Astrocyte (in vitro differentiated cells and primary cell): ENCODE measurements around the gene EVA1C. TPM values are rescaled to one million over a fixed set of nuclear protein-coding genes. Genes with fewer than 3 reads are reported as not detected.

Experiments used
- DNase-seq: peaks from one replicate; pipeline ENCODE4 v3.0.0-alpha.2; 2010; ENCODE audit warnings: low read depth
- FAIRE-seq: peaks from 2 replicates; lab custom pipeline; 2011; peaks lifted over from hg19 to GRCh38; lab: Jason Lieb, UNC
- H2AFZ ChIP-seq: 2 replicates; pipeline ENCODE4 v1.6.0; 2012; ENCODE audit warnings: low read depth, low read length, inconsistent platforms
- H3K27ac ChIP-seq: 2 replicates; pipeline ENCODE4 v1.5.1; 2011; ENCODE audit warnings: low read depth, low read length, inconsistent platforms
- H3K27me3 ChIP-seq: 2 replicates; pipeline ENCODE4 v1.6.0; 2011; ENCODE audit warnings: low read length, inconsistent platforms; ENCODE audit not compliant: insufficient read depth
- H3K36me3 ChIP-seq: 2 replicates; pipeline ENCODE4 v1.5.1; 2011; ENCODE audit warnings: low read length, inconsistent platforms; ENCODE audit not compliant: insufficient read depth
- H3K4me1 ChIP-seq: 2 replicates; pipeline ENCODE4 v1.5.1; 2011; ENCODE audit warnings: low read length, inconsistent platforms; ENCODE audit not compliant: insufficient read depth
- H3K4me2 ChIP-seq: 2 replicates; pipeline ENCODE4 v1.6.0; 2012; ENCODE audit warnings: low read length, inconsistent platforms
- H3K4me3 ChIP-seq: 2 replicates; pipeline ENCODE4 v1.5.1; 2011; ENCODE audit warnings: low read depth, mild to moderate bottlenecking, low read length, inconsistent platforms; ENCODE audit not compliant: insufficient read depth
- H3K79me2 ChIP-seq: 2 replicates; pipeline ENCODE4 v1.6.0; 2012; ENCODE audit warnings: mild to moderate bottlenecking, low read length, inconsistent platforms; ENCODE audit not compliant: insufficient read depth
- H3K9ac ChIP-seq: 2 replicates; pipeline ENCODE4 v1.6.0; 2012; ENCODE audit warnings: mild to moderate bottlenecking, low read length, inconsistent platforms
- H3K9me3 ChIP-seq: 2 replicates; pipeline ENCODE4 v1.5.1; 2012; ENCODE audit warnings: low read depth, mild to moderate bottlenecking, low read length, inconsistent platforms; ENCODE audit not compliant: insufficient read depth
- H4K20me1 ChIP-seq: 2 replicates; pipeline ENCODE4 v1.6.0; 2012; ENCODE audit warnings: low read length, inconsistent platforms; ENCODE audit not compliant: insufficient read depth
- H3K27ac Mint-ChIP-seq: one replicate; pipeline ENCODE4 v1.8.0; 2021; ENCODE audit warnings: mild to moderate bottlenecking, mixed read lengths; ENCODE audit not compliant: unreplicated experiment
- H3K27me3 Mint-ChIP-seq: one replicate; pipeline ENCODE4 v1.8.0; 2021; ENCODE audit warnings: low read depth, mixed read lengths; ENCODE audit not compliant: unreplicated experiment
- H3K36me3 Mint-ChIP-seq: one replicate; pipeline ENCODE4 v1.8.0; 2021; ENCODE audit warnings: low read depth, mixed read lengths; ENCODE audit not compliant: unreplicated experiment
- H3K4me1 Mint-ChIP-seq: one replicate; pipeline ENCODE4 v1.8.0; 2021; ENCODE audit warnings: low read depth, mixed read lengths; ENCODE audit not compliant: unreplicated experiment
- H3K4me3 Mint-ChIP-seq: one replicate; pipeline ENCODE4 v1.8.0; 2021; ENCODE audit warnings: mild to moderate bottlenecking, moderate library complexity, mixed read lengths; ENCODE audit not compliant: unreplicated experiment
- H3K9me3 Mint-ChIP-seq: one replicate; pipeline ENCODE4 v1.8.0; 2021; ENCODE audit warnings: mild to moderate bottlenecking, mixed read lengths; ENCODE audit not compliant: unreplicated experiment
- CTCF ChIP-seq: IDR thresholded peaks from 2 replicates; pipeline ENCODE4 v1.5.1; 2011; ENCODE audit warnings: low read depth, mild to moderate bottlenecking, inconsistent platforms, low read length, moderate library complexity; ENCODE audit not compliant: insufficient read depth
- EZH2 ChIP-seq: IDR thresholded peaks from 2 replicates; pipeline ENCODE4 v1.6.1; 2012; ENCODE audit warnings: mild to moderate bottlenecking, low read length, inconsistent platforms; ENCODE audit not compliant: insufficient read depth
- total RNA-seq: library from RNA; stranded (reverse); gene quantifications from 2 replicates; pipeline ENCODE4 v1.2.1, GENCODE V29; 2021

Gene EVA1C
- total RNA-seq, 1 donor from 2014 or later: not detected

- no peak for DNase-seq
- H2AFZ ChIP-seq: no peak overlapping the region
Measured at GRCh38 chr21:32562915-32563314, 150.4 kb downstream of the EVA1C start.

More at GRCh38 chr21:32562915-32563314, 150.4 kb downstream of the EVA1C start:
- TF ChIP-seq EZH2: no peak
- TF ChIP-seq CTCF: no peak
- H4K20me1 ChIP-seq: no peaks in the 10 kb centered on the region
- no peak overlapping the region for H3K27ac ChIP-seq
- H3K9ac ChIP-seq: no peak overlapping the region
- no peaks in the 10 kb centered on the region for H3K27me3 ChIP-seq
- H3K4me3 Mint-ChIP-seq: no peak overlapping the region
- H3K27me3 Mint-ChIP-seq: peaks cover 2% of the 10 kb centered on the region
- no peak overlapping the region for H3K4me2 ChIP-seq
- no peaks in the 10 kb centered on the region for H3K79me2 ChIP-seq
- no peak overlapping the region for H3K4me3 ChIP-seq
- H3K36me3 Mint-ChIP-seq: no peaks in the 10 kb centered on the region
- no peaks in the 10 kb centered on the region for H3K36me3 ChIP-seq
- no peaks in the 10 kb centered on the region for H3K9me3 ChIP-seq
- H3K9me3 Mint-ChIP-seq: peaks cover 10% of the 10 kb centered on the region
- H3K27ac Mint-ChIP-seq: no peak overlapping the region
- FAIRE-seq: no peak
- H3K4me1 Mint-ChIP-seq: no peaks in the 10 kb centered on the region
- H3K4me1 ChIP-seq: peaks cover 3% of the 10 kb centered on the region

Other genes starting within 250 kb of the EVA1C start
- gene MIS18A, start 133.7 kb upstream of the EVA1C start, total RNA-seq: 6.5 and 8.0 TPM in 2 replicates
- not detected in 2 replicates for gene MRAP, start 113.9 kb upstream of the EVA1C start, total RNA-seq
- 17.8 and 19.2 TPM in 2 replicates for gene URB1, start 19.7 kb upstream of the EVA1C start, total RNA-seq
- 0.34 TPM in 1 of 2 replicates, not detected in the other for gene TCP10L, start 172.8 kb downstream of the EVA1C start, total RNA-seq
- 28.2 and 28.7 TPM in 2 replicates for gene CFAP298, start 199.7 kb downstream of the EVA1C start, total RNA-seq